Fibroblast of skin of left biceps (primary cell): ENCODE results near the gene SAT1.

Experiments used
- DNase-seq, 2 experiments: peaks; one replicate each; pipeline ENCODE4 v3.0.0-alpha.2; 2013; ENCODE audit warnings: low read depth in 2 of 2

The SAT1 gene

DNA sequence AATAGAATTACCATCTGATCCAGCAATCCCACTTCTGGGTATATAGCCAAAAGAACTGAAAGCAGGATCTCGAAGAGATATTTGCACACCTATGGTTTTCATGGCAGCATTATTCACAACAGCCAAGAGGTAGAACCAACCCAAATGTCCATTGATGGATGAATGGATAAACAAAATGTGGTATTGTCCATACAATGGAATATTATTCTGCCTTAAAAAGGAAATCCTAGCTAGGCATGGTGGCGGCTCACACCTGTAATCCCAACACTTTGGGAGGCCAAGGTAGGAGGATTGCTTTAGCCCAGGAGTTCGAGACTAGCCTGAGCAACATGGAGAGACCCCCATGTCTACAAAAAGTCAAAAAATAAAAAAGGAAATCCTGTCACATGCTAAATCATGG is 27.3 kb downstream of the SAT1 start:
- no peak for DNase-seq

DNA sequence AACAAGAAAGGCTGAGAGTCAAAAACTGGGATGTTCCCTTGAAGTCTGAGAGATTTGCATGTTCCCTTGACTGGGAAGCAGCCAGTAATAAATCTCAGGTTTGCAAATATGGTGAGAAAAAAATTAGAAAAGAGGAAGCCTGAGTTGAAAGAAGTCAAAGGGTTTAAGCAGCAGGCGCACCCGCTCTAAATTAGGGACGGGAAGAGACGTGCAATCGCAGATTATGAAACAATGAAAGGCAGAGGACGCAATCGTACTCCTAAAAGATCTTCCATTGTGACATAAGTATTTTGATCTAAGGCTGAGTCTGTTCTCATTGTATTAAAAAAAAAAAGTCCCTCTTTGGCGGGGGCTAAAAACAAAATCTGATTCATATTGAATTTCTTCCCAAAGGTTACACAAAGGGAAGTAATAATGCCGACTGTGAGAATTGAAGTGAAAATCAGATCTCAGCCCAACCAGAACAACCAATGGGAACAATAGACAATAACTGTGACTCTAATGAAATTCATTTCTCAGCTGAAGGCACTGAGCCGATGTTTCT is 28.2 kb downstream of the SAT1 start:
- DNase-seq = no peak

GRCh38 chrX:23811656-23812055 is 28.7 kb downstream of the SAT1 start:
- DNase-seq = no peak

- DNase-seq = no peak
Observed at GRCh38 chrX:23813808-23814207, 30.8 kb downstream of the SAT1 start.

DNA sequence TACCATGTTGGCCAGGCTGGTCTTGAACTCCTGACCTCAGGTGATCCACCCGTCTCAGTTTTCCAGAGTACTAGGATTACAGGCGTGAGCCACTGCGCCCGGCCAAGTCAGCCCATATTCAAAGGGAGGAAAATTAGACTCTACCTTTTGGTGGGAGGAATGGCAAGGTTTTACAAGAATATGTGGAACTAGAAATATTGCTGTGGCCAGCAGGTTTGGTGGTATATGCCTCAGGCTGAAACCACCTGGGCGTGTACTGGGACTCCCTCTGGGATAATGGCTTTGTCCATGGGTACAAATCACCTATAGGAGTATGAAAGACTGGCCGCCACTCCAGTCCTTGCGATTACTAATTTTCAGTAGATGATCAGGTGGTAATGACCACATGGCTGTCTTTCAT is 32.4 kb downstream of the SAT1 start:
- no peak for DNase-seq

- DNase-seq = no peak
Observed at GRCh38 chrX:23816179-23816578, 33.2 kb downstream of the SAT1 start.

GRCh38 chrX:23817979-23818336 is 35.0 kb downstream of the SAT1 start:
- no peak for DNase-seq

DNA sequence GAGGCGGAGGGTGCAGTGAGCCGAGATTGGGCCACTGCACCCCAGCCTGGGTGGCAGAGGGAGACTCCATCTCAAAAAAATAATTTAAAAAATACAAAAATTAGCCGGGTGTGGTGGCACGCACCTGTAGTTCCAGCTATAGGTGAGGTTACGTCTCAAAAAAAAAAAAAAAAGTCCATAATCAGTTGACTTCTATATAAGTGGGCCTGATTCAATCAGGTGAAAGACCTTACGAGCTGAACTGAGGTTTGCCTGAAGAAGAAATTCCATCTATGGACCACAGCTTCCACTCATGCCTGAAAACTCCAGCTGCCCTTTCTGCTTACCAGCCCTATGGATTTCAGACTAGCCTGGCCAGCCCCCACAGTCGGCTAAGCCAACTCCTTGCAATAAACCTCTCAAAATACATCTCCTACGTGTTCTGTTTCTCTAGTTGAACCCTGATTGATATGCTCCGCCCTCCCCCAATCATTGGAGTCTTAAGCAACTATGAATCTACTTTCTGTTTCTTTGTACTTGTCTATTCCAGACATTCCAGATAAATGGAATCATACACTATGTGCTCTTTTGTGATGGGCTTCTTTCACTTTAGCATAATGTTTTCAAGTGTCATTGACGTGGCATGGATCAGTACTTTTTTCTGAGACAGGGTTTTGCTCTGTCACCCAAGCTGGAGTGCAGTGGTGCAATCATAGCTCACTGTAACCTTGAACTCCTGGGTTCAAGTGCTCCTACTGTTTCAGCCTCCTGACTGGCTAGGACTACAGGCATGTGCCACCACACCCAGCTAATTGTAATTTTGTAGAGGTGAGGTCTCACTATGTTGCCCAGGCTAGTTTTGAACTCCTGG is 36.6 kb downstream of the SAT1 start:
- no peak for DNase-seq

- DNase-seq = no peak
Observed at GRCh38 chrX:23820235-23820782, 37.3 kb downstream of the SAT1 start.

- no peak for DNase-seq
Observed at GRCh38 chrX:23821847-23822246, 38.9 kb downstream of the SAT1 start.

DNA sequence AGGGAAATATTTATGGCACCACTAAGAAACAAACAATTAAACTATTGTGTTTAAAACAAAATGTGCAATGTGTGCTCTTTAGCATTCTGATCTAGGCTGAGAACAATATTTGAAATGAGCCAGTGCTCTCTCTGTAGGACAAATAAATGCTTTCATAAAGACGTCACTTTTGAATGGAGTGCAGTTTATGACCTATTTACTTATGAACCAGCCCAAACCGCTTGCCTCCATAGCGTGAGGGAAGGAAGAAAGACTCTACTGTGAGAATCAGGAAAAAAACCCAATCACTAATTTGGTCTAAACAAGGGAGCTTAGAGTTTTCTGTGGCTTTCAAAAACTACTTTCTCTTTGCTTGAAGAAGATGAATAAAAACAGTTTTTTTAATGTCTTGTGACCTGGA is 39.4 kb downstream of the SAT1 start:
- no peak for DNase-seq

DNA sequence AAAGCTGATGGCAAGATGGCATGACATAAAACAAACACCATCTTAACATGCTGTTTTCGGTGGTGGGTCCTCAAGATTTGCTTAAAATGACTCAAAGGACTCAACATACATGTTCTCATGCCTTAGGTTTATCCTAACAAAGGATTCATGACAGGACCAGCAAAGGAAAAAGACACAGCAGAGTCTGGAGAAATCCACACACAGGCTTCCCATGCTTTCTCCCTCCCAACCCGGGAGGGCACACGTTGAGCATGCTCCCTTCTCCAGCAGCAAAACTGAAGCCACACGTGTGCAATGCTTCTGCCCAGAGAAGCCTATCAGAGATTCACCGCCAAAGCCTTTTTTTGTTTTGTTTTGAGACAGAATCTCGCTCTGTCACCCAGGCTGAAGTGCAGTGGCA is 39.9 kb downstream of the SAT1 start:
- no peak for DNase-seq

DNA sequence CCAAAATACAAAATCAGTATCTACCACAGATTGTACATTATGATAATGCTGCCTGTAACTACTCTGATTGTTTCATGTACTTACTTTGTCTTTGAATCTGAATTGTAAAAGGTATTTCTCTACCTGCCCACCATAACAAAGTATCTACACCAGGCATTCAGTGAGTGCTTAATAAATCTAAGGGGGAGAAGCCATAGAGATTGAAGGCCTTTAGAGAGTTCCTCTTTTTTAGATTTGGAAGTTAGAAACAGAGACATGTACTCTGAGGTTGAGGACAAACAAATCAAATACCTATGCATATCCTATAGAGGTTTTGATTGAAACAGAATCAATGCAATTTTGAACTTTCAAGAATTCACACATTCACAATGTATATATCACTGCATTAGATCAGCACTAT is 42.7 kb downstream of the SAT1 start:
- DNase-seq = no peak

DNA sequence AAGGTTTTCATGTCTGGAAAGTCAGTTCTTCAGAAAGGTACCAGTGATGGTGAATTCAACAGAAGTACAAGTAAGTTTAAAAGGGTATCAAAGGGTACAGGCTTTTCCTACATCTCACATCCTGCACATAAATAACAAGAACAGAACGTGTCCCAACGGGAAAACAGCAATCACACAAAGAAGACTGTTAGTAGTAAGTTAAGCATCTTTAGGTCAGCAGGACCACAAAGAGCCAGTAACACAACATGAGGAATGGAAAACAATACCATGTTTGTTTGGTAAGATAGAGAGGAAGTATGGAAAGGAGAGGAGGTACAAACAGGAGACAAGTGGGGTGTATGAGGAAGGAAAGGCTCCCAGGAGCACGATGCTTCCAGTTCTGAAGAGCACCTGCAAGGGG is 43.2 kb downstream of the SAT1 start:
- DNase-seq = no peak

DNA sequence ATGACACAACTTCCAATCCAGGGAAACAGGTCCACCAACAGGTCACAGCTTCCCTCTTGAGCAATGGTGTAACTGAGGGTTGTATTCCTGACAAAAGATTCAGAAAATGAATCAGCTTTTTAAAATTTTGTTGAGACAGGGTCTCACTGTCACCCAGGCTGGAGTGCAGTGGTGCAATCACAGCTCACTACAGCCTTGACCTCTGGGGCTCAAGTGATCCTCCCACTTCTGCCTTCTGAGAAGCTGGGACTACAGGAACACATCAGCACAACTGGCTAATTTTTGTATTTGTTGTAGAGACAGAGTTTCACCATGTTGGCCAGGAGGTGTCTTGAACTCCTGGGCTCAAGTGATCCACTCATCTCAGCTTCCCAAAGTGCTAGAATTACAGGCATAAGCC is 43.7 kb downstream of the SAT1 start:
- no peak for DNase-seq

DNA sequence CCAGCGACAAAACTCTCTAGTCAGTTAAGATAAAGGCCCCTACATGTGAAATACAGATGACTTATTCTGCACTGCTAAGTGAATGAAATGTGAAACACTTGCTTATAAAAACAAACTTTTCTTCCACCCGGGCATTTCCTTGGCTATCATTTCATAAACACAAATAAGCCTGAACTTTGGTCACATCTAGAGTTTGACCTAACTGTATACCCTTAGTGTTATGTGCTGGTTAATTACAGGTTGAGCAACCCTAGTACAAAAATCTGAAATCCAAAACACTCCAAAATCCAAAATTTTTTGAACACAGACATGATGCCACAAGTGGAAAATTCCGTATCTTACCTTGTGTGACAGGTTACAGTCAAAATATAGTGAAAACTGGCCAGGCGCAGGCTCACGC is 45.9 kb downstream of the SAT1 start:
- DNase-seq = no peak

DNA sequence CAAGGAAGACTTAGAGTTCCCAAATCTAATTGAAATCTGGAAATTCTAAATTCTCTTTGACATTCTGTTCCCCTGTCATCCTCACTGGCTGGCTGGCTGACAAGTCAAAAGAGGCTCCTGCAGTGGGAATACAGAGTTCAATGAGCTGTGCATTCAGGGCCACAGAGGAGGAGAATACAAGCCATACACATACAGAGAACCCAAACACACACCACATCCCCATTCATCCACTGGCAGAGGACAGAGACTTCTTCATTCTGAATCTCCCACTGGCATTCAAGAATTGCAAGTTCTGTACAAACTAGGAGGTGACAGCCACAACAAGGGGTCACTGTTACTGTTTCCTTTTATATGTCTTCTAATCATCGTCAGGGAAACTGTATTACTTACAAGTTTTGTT is 49.7 kb downstream of the SAT1 start:
- no peak for DNase-seq
